HPDE6-E6E7 (cell line): ENCODE results near the gene ANGPTL2.
A peak's percentile ranks its signal among the peaks of the same experiment; 100 is the strongest.

Experiments
- DNase-seq: peaks from one replicate; pipeline ENCODE4 v3.0.0; 2011; ENCODE audit warnings: missing footprints; ENCODE audit errors: extremely low spot score

The ANGPTL2 gene

GRCh38 chr9:127076860-127077643 lies 45.4 kb downstream of the ANGPTL2 start:
- no peak for DNase-seq

- DNase-seq, result no peak
Observed at GRCh38 chr9:127075624-127076372, 46.6 kb downstream of the ANGPTL2 start.

DNA sequence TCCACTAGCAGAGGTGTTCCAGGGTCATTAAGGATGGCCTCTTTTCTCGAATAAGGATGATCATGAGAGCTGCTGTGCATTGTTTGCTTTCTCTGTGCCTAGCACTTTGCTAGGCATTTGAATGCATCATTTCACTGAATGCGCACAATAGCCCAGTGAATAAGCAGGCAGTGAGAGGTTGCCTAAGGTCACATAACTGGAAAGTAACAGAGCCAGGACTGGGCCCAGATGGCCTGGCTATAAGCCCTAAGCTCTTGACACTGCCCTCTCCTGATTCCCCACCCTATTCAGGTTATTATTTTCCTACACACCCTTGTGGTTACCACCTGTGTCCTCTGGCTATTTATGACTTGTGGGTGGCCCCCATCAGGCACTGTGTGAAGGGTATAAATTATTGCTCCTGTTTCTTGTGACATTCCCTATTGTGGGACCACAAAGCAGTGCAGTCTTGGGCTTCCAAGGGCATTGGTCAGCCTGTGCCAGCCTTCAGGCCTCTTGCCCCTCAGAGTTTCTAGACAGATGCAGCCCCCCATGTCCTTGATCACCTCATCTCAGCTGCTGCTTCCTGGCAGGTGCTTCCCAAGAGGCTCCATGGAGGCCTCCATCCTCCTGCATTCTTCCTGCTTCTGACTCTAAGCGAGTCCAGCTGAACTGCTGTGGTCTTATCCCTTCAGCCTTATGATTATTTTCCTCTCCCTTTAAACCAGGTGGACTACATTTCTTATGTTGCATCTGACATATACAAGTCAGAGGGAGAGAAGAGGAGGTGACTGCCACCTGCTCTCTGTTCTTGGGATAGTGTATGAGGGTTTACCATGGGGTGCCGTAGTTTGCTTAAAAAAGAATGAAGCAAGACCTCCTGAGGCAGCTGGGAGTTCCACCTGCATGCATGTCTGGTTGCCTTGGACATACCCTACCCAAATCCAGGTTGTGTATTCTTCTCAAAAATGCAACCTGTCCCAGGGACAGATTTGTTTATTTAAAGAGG lies 47.6 kb downstream of the ANGPTL2 start:
- DNase-seq, result no peak

DNA sequence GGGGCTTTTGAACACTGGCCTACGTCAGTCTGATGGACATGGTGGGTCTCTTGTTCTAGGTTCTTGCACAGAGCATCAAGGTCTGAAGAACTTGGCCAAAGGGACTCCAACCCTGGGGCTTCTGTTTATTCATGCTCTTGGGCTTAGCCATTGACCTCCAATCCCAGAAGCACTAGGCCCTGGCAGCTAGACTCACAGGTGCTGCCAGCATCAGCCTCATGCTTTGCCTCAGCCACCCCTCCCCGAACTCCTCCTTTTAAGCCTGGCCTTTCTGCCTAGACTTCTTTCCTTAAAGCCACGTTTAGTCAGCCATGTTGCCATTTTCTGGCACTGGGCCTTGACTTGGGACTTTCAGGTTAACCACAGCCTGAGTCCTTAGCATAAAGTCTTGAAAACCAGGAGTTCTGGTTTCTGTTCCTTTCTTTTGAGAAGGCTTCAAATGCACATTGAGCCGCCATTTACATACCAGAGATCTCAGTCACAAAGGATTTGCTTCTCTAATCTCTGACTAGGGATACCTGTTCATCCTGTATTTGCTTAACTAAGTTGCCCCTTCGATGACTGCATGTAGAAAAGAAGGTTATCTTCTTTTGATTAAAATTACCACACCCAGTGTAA lies 54.7 kb downstream of the ANGPTL2 start:
- DNase-seq, result peak; percentile 50

- no peak for DNase-seq
Observed at GRCh38 chr9:127066851-127067136, 55.6 kb downstream of the ANGPTL2 start.

DNA sequence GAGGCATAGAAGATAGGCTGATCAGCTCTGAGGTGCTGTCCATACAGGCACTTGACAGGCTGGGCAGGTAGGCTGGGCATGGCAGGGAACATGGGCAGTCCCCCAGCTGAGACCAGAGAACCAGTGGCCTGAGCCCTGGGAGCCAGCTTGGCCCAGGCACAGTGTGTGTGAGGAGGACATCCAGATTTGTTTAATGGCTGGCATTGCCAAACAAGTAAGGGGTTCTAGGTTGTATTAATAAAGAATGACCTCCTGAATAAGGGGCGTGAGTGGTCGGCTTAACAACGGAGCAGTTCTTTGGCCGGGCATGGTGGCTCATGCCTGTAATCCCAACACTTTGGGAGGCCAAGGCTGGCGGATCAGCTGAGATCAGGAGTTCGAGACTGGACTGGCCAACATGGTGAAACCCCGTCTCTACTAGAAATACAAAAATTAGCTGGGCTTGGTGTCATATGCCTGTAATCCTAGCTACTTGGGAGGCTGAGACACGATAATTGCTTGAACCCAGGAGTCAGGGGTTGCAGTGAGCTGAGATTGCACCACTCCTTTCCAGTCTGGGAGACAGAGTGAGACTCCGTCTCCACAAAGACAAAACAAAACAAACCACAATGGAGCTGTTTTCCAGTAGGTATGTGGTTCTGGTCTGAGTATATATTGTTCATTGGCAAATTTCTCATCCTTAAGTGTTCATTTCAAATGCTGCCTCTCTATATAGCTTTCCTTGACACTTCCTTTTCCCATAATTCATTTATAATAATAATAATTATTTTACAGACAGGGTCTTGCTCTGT lies 56.2 kb downstream of the ANGPTL2 start:
- DNase-seq, result no peak

DNA sequence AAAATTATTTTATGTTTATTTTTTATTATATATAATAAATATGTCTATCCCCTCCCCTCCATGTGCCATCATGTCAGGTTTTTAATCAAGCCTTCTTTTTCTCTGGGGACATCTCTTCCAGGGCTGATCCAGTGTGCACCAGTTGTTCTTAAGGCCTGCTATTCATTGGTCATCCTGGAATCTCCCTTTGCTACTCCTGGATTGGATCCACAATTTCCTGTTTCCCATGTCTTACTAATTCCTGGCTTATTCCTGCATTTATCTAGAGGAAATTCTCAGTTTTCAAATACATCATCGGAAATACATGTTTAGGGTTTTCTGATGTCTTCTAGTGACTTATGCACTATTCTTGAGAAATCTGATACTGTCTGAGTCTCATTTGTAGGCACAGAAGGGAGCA lies 56.8 kb downstream of the ANGPTL2 start:
- no peak for DNase-seq

DNA sequence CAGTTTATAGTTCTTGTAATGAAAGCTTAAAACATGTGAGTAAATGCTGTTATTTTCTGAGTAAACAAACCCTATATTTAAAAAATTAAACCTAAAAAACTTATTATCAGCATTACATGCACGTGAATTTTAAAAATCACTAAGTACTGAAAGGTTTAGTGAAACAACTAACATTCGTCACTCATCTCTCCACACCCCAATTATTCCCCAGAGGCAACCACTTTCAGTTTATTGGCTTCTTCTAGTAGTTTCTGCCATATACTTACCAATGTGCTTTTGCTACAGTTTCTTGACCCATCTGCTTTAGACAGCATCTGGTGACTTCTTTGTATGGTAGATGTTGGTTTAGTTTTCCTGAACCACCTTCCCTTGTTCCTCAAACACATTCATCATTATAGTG lies 58.1 kb downstream of the ANGPTL2 start:
- DNase-seq, result no peak

DNA sequence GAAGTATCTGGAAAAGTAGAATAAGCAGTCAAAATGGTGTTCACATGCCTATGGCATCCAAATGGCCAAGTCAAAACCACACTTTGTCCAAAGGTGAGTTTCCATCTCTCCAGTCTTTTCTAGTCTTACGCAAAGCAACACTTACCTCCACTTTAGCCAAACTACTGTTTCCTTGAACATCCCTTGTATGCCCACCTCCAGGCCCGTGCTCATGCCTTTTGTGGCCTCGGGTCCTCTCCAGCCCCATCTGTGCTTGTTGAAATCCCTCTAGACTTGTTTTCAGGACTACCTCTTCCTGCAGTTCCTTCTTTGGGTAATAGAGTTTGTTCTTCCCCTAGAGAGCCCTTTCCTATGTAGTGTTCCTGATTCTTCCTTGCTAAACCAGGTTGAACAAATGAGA lies 61.0 kb downstream of the ANGPTL2 start:
- DNase-seq, result no peak

DNA sequence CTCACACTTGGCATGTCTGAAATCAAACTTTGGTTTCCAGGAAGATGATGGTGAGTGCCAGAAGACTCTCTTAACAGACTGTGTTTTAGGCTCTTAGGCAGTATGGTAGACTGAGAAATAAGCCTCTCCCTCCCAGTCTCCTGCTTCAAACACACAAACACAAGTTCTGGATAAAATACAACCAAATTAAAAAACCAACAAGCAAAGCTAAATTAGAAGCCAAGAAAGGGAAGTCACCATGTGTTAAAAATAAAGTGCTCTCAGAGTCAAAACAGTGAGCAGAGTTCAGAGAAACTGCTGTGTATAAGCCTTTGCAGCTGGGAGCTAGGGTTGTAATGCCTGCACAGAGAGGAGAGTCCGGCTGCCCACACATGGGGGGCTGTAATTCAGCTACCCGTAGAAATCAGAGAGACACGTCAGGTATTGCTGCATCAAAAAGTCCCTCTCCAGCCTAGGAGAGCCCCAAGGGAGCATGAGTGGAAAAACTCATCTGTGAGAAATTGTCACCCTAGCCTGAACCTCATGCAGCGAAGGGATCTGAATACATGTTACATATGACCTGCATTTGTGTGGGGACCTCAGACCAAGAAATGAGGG lies 62.6 kb downstream of the ANGPTL2 start:
- DNase-seq, result no peak

- no peak for DNase-seq
Observed at GRCh38 chr9:127059030-127059429, 63.4 kb downstream of the ANGPTL2 start.

- DNase-seq, result no peak
Observed at GRCh38 chr9:127058645-127059021, 63.8 kb downstream of the ANGPTL2 start.

- no peak for DNase-seq
Observed at GRCh38 chr9:127058011-127058644, 64.3 kb downstream of the ANGPTL2 start.

- DNase-seq, result no peak
Observed at GRCh38 chr9:127056446-127056845, 66.0 kb downstream of the ANGPTL2 start.

- DNase-seq, result no peak
Observed at GRCh38 chr9:127055745-127056402, 66.6 kb downstream of the ANGPTL2 start.

GRCh38 chr9:127053960-127054359 lies 68.5 kb downstream of the ANGPTL2 start:
- DNase-seq, result no peak

DNA sequence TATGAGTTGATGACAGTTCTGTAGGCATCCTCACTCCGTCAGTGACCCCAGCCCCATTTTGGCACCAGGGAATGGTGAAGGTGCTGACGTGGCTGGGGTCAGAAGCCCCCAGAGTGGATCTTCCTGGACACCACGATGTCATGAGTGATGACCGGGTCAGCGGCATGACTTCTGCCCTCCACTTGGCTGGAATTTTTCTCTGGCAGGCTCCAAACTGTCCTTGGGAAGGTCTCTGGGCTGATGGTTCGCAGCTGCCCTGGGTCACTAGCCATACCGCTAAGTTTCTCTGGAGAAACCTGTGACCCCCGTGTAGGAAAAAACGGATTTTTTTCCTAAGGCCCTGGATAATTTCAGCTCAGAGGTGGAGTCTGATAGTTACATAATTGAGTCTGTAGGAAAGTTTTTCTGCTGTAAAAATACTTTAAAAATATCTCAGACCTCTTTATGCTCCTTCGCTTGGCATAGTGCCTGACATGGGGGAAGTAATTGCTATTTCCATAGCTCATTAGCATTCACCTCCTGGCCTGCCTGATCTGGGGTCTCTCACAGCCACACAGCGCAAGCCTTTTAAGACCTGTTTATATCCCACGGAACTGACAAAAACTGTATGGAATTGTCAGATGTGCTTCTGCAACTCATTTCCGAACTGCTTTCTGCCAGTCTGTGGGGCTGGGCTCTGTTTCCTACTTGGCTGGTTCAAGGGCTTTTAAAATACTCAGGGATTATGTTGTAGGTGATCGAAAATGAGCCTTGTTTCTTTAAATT lies 69.2 kb downstream of the ANGPTL2 start:
- no peak for DNase-seq

- no peak for DNase-seq
Observed at GRCh38 chr9:127051881-127052595, 70.4 kb downstream of the ANGPTL2 start.
